Endothelial cell of umbilical vein (primary cell): ENCODE data around the gene KRTAP5-6.
"Not testable (repeated sequence)": the region's sequence is repeated elsewhere in the genome, so short reads cannot be mapped to it uniquely, and the experiment has no call there.

Experiments
- CTCF ChIP-seq, 2 donors: IDR thresholded peaks; 1 replicate in 1 of 2; 2 replicates in 1 of 2; pipeline ENCODE4 v1.5.1; 2011; ENCODE audit warnings: low read length in 2 of 2, mild to moderate bottlenecking in 2 of 2, moderate library complexity in 2 of 2, control low read depth in 1 of 2, inconsistent platforms in 1 of 2, low read depth in 1 of 2; ENCODE audit not compliant: insufficient read depth in 1 of 2; ENCODE audit errors: extremely low read depth in 1 of 2
- EZH2 ChIP-seq: IDR thresholded peaks from 2 replicates; pipeline ENCODE4 v1.6.1; 2012; ENCODE audit warnings: borderline replicate concordance, low read depth, mild to moderate bottlenecking, moderate library complexity, low read length, inconsistent platforms; ENCODE audit not compliant: severe bottlenecking
- MAX ChIP-seq: IDR thresholded peaks from 2 replicates; pipeline ENCODE4 v1.6.1; 2011; ENCODE audit not compliant: insufficient read depth, insufficient read length
- MYC ChIP-seq: IDR thresholded peaks from one replicate; pipeline ENCODE4 v1.6.1; 2011; ENCODE audit warnings: mild to moderate bottlenecking, low read depth, low read length
- POLR2A ChIP-seq: IDR thresholded peaks from 2 replicates; pipeline ENCODE4 v1.6.1; 2012; ENCODE audit warnings: low read depth, mild to moderate bottlenecking, control low read depth, low read length

DNA sequence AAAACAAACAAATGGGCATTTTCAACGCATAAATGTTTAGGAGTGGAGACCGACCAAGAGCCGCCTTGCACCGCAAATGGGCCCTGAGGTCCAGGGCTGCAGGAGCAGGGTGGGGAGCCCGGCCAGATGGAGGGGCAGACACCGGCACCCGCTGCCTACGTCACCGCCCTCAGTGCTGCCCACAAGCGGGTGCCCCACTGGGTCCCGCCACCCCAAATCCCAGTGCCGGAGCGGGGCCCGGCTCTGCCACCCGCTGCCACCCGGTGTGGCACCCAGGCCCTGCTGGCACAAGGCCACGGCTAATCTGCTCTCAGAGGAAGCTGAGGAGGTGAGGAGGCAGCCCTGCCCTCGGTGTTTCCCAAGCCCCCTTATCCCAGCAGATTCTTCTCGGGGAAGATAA is 13.8 kb upstream of the KRTAP5-6 start:
- TF ChIP-seq MYC; POLR2A; EZH2; MAX; CTCF (IDR thresholded peaks at IDR 0.05; ENCODE audit: extremely low read depth in 1 of 2, insufficient read depth in 1 of 2, low read depth in 1 of 2, low read length in 2 of 2): not testable (repeated sequence)
